RWPE2 (cell line): ENCODE data around the gene SMPDL3A.

Experiments used
- ATAC-seq: fragments of 200-7000 bp; cut with Tn5 transposase; 3 replicates; pipeline ENCODE4 v1.9.1; 2021; ENCODE audit warnings: low read depth
- DNase-seq: peaks from one replicate; pipeline ENCODE4 v3.0.0-alpha.2; 2020; ENCODE audit warnings: low spot score
- H3K27ac ChIP-seq: fragments of 450-650 bp; 2 replicates; pipeline ENCODE4 v1.5.1; 2017; ENCODE audit warnings: mild to moderate bottlenecking; ENCODE audit not compliant: poor library complexity, severe bottlenecking
- H3K27me3 ChIP-seq: fragments of 250-450 bp; sonication (Bioruptor Pico); 2 replicates; pipeline ENCODE4 v1.5.1; 2021; ENCODE audit warnings: mild to moderate bottlenecking, moderate library complexity; ENCODE audit not compliant: insufficient read depth, poor library complexity, severe bottlenecking
- H3K36me3 ChIP-seq: fragments of 250-450 bp; sonication (Bioruptor Pico); 2 replicates; pipeline ENCODE4 v1.5.1; 2020; ENCODE audit warnings: low read depth, mild to moderate bottlenecking, moderate library complexity
- H3K4me1 ChIP-seq: fragments of 250-450 bp; sonication (Bioruptor Pico); 2 replicates; pipeline ENCODE4 v1.5.1; 2021; ENCODE audit warnings: mild to moderate bottlenecking, moderate library complexity; ENCODE audit not compliant: insufficient read depth, poor library complexity, severe bottlenecking
- H3K4me3 ChIP-seq: fragments of 250-450 bp; sonication (Bioruptor Pico); 2 replicates; pipeline ENCODE4 v1.5.1; 2021; ENCODE audit warnings: mild to moderate bottlenecking, moderate library complexity; ENCODE audit not compliant: severe bottlenecking
- H3K9me3 ChIP-seq: fragments of 250-450 bp; sonication (Bioruptor Pico); 2 replicates; pipeline ENCODE4 v1.5.1; 2021; ENCODE audit warnings: mild to moderate bottlenecking, moderate library complexity; ENCODE audit not compliant: severe bottlenecking
- TF ChIP-seq, protein P1 (sequence below): fragments of 450-650 bp; IDR thresholded peaks from one replicate; pipeline ENCODE4 v1.5.1; 2017; ENCODE audit warnings: mild to moderate bottlenecking, moderate library complexity; ENCODE audit not compliant: poor library complexity, severe bottlenecking

The SMPDL3A gene

DNA sequence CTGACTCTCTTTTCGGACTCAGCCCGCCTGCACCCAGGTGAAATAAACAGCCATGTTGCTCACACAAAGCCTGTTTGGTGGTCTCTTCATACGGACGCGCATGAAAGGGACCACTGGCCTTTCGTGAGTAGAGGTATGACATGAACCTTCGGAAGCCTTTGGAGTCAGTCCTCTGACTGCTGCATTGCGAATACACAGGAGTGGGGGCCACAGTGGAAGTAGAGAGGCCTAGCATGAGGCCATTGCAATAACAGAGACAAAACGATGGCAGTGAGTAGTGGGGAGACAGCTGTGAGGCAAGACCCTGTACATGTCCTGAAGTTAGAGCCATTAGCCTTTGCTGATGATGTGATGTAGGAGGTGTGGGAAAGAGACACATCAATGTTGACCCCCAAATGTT lies 56.4 kb downstream of the SMPDL3A start:
- Histone ChIP-seq H3K9me3 (no peaks in the 10 kb centered on the region), H3K4me3 (no peak overlapping the region), H3K27me3 (no peaks in the 10 kb centered on the region), H3K4me1 (no peaks in the 10 kb centered on the region), H3K27ac (no peak overlapping the region), H3K36me3 (no peaks in the 10 kb centered on the region)
- DNase-seq (no peak), ATAC-seq (no peak)
- TF ChIP-seq, protein P1, sequence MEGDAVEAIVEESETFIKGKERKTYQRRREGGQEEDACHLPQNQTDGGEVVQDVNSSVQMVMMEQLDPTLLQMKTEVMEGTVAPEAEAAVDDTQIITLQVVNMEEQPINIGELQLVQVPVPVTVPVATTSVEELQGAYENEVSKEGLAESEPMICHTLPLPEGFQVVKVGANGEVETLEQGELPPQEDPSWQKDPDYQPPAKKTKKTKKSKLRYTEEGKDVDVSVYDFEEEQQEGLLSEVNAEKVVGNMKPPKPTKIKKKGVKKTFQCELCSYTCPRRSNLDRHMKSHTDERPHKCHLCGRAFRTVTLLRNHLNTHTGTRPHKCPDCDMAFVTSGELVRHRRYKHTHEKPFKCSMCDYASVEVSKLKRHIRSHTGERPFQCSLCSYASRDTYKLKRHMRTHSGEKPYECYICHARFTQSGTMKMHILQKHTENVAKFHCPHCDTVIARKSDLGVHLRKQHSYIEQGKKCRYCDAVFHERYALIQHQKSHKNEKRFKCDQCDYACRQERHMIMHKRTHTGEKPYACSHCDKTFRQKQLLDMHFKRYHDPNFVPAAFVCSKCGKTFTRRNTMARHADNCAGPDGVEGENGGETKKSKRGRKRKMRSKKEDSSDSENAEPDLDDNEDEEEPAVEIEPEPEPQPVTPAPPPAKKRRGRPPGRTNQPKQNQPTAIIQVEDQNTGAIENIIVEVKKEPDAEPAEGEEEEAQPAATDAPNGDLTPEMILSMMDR, result no peak

DNA sequence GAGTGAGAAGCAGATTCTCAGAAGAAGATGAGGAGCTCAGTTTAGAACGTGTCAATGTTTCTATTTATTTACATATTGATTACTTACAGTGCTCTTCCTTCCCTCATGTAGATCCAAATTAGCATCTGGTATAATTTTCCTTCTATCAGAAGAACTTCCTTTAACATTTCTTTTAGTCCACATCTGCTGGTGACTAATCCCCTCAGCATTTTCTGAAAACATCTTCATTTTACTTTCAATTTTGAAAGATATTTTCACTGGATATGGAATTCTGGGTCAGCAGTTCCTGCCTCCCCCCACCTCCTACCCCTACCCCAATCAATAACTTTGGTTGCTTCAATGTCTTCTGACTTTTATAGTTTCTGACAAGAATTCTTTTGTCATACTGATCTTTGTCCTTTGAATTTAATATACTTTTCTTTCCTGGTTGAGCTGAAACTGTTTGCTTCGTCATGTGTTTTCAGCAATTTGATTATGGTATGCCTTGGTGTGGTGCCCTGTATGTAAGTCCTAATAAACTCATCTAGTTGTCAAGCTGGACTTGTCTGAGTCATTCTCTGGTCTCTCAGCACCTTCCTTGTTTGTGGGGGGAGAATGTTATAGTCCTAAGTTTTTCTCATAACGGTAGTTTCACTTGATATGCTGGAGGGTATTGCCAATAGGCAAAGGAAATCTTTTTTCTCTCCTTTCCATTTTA lies 57.0 kb downstream of the SMPDL3A start:
- Histone ChIP-seq H3K27ac (no peak overlapping the region), H3K27me3 (no peaks in the 10 kb centered on the region), H3K9me3 (no peaks in the 10 kb centered on the region), H3K36me3 (no peaks in the 10 kb centered on the region), H3K4me1 (no peaks in the 10 kb centered on the region), H3K4me3 (no peak overlapping the region)
- ATAC-seq (0 out of 3 replicates have a peak, but pooled peaks have one; percentile 35), DNase-seq (no peak)
- TF ChIP-seq, protein P1, result no peak

DNA sequence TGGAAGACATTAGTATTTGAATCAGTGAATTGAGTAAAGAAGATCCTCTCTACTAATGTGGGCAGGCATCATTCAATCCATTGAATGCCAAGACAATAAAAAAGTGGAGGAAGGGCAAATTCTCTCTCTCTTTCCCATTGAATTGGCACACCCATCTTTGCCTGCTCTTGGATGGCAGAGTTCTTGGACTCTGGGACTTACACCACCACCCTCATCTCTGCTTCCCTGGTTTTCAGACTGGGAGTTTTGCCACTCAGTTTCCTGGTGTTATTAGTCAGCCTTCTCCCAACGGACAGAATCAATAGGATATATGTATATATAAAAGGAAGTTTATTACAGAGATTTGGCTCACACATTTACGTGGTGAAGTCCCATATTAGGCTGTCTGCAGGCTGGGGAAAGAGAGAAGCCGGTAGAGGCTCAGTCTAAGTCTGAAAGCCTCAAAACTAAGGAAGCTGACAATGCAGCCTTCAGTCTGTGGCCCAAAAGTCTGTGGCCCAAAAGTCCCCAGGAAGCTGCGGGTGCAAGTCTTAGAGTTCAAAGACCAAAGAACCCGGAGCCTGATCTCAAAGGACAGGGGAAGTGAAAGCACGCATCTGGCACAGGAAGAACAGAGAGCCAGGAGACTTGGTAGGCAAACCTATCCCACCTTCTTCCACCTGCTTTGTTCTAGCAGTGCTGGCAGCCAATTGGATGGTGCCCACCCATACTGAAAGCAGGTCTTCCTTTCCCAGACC lies 64.4 kb downstream of the SMPDL3A start:
- H3K4me3 ChIP-seq, result no peak overlapping the region
- no peaks in the 10 kb centered on the region for H3K36me3 ChIP-seq
- ATAC-seq (no peak), DNase-seq (no peak)
- no peaks in the 10 kb centered on the region for H3K27me3 ChIP-seq
- no peak overlapping the region for H3K27ac ChIP-seq
- no peaks in the 10 kb centered on the region for H3K4me1 ChIP-seq
- TF ChIP-seq, protein P1, result no peak
- H3K9me3 ChIP-seq, result no peaks in the 10 kb centered on the region
